ENCODE data around the gene DEFB113. TPM values are rescaled to one million over a fixed set of nuclear protein-coding genes. Genes with fewer than 3 reads are reported as not detected.

DEFB113 gene
- total RNA-seq, 1 experiment from 2014 or later: not detected

DNA sequence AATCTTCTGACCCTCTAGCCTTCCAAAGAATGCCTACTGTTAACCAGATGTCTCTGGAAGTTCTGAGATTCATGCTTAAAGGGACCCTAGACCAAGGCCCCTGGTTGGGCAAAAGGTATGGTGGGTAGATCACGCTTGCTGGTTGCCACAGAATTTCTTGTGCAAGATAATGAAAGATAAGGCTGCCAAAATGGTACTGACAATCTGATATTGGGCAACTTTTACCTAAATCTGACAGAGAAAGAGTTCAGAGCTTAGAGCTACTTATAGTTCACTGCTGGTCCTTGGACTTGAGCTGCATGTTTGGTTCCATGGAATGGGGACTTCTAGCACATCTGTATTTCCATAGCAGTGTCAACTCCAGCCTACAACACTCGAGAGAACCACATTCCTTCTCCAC lies 17.5 kb downstream of the DEFB113 start:
- Histone ChIP-seq H3K4me1 (ENCODE audit: control insufficient read depth in 1 of 2, insufficient read depth in 2 of 2, low read length in 2 of 2) (no peaks in the 10 kb centered on the region), H3K9me3 (ENCODE audit: control insufficient read depth in 1 of 2, insufficient read depth in 1 of 2, low read depth in 1 of 2, low read length in 2 of 2) (no peaks in the 10 kb centered on the region), H3K4me3 (replicated peaks in 1 of 2; ENCODE audit: low read depth in 1 of 2, low read length in 2 of 2) (no peak overlapping the region), H3K27ac (ENCODE audit: low read depth, low read length) (no peak overlapping the region), H3K79me2 (ENCODE audit: insufficient read depth, low read length) (no peaks in the 10 kb centered on the region), H2AFZ (ENCODE audit: low read depth, low read length, poor library complexity, severe bottlenecking) (no peak overlapping the region), H3K4me2 (ENCODE audit: low read length) (no peak overlapping the region), H3K27me3 (ENCODE audit: insufficient read depth, low read length) (no peaks in the 10 kb centered on the region), H3K36me3 (ENCODE audit: control insufficient read depth in 1 of 2, insufficient read depth in 2 of 2, low read length in 2 of 2) (no peaks in the 10 kb centered on the region), H4K20me1 (ENCODE audit: insufficient read depth) (no peaks in the 10 kb centered on the region), H3K9me2 (ENCODE audit: insufficient read depth) (no peaks in the 10 kb centered on the region), H3K9ac (ENCODE audit: low read length) (no peak overlapping the region)
- BruUV-seq (replicated peaks): no TSS peak
- RAD21 ChIA-PET (ENCODE audit: low non-redundant PET in 1 of 2, low total read pairs in 2 of 2, uncharacterized antibody in 2 of 2, unreplicated experiment in 2 of 2): no interaction called here
- ATAC-seq (no peak), DNase-seq (ENCODE audit: low read depth, low spot score) (no peak)
- CTCF ChIA-PET: no interaction called here
- no peak for TF ChIP-seq MAX (IDR thresholded peaks at IDR 0.05)
- TF ChIP-seq EZH2 (IDR thresholded peaks at IDR 0.05): no peak
- POLR2A ChIA-PET: no interaction called here
- intact Hi-C loops (cut with micrococcal nuclease): no loop called here

- no peaks in the 10 kb centered on the region for H3K4me1 ChIP-seq (ENCODE audit: control insufficient read depth in 1 of 2, insufficient read depth in 2 of 2, low read length in 2 of 2)
- H4K20me1 ChIP-seq (ENCODE audit: insufficient read depth): no peaks in the 10 kb centered on the region
- H2AFZ ChIP-seq (ENCODE audit: low read depth, low read length, poor library complexity, severe bottlenecking): no peak overlapping the region
- ATAC-seq (no peak), DNase-seq (ENCODE audit: low read depth, low spot score) (no peak)
- ChIA-PET RAD21 (ENCODE audit: low non-redundant PET in 1 of 2, low total read pairs in 2 of 2, uncharacterized antibody in 2 of 2, unreplicated experiment in 2 of 2) (no interaction called here), CTCF (no interaction called here), POLR2A (no interaction called here)
- no peak overlapping the region for H3K4me3 ChIP-seq (replicated peaks in 1 of 2; ENCODE audit: low read depth in 1 of 2, low read length in 2 of 2)
- no peak overlapping the region for H3K27ac ChIP-seq (ENCODE audit: low read depth, low read length)
- H3K27me3 ChIP-seq (ENCODE audit: insufficient read depth, low read length): no peaks in the 10 kb centered on the region
- H3K9me2 ChIP-seq (ENCODE audit: insufficient read depth): no peaks in the 10 kb centered on the region
- H3K36me3 ChIP-seq (ENCODE audit: control insufficient read depth in 1 of 2, insufficient read depth in 2 of 2, low read length in 2 of 2): no peaks in the 10 kb centered on the region
- H3K9ac ChIP-seq (ENCODE audit: low read length): no peak overlapping the region
- no peak overlapping the region for H3K4me2 ChIP-seq (ENCODE audit: low read length)
- H3K79me2 ChIP-seq (ENCODE audit: insufficient read depth, low read length): no peaks in the 10 kb centered on the region
- BruUV-seq (replicated peaks): no TSS peak
- intact Hi-C loops (cut with micrococcal nuclease): no loop called here
- no peaks in the 10 kb centered on the region for H3K9me3 ChIP-seq (ENCODE audit: control insufficient read depth in 1 of 2, insufficient read depth in 1 of 2, low read depth in 1 of 2, low read length in 2 of 2)
- TF ChIP-seq TCF7L2 (IDR thresholded peaks at IDR 0.05; ENCODE audit: borderline replicate concordance, extremely low read depth, insufficient read depth, insufficient read length) (no peak), ZFX (IDR thresholded peaks at IDR 0.05) (no peak), POLR2AphosphoS5 (IDR thresholded peaks at IDR 0.05; ENCODE audit: low read depth, low read length) (no peak), EZH2phosphoT487 (IDR thresholded peaks at IDR 0.05; ENCODE audit: borderline replicate concordance) (no peak), MAX (IDR thresholded peaks at IDR 0.05) (no peak), EGR1 (IDR thresholded peaks at IDR 0.05; ENCODE audit: low read depth) (no peak), ELF1 (IDR thresholded peaks at IDR 0.05; ENCODE audit: borderline replicate concordance, low read depth) (no peak), CBX3 (IDR thresholded peaks at IDR 0.05; ENCODE audit: low read depth) (no peak), EZH2 (IDR thresholded peaks at IDR 0.05) (no peak), FOSL1 (IDR thresholded peaks at IDR 0.05; ENCODE audit: low read depth) (no peak), POLR2A (IDR thresholded peaks at IDR 0.05; ENCODE audit: borderline replicate concordance, extremely low read depth, insufficient read depth, insufficient read length) (no peak), YY1 (IDR thresholded peaks at IDR 0.05; ENCODE audit: extremely low read depth, insufficient replicate concordance, low read depth, low read length) (no peak)
- TF ChIP-seq, protein P1, sequence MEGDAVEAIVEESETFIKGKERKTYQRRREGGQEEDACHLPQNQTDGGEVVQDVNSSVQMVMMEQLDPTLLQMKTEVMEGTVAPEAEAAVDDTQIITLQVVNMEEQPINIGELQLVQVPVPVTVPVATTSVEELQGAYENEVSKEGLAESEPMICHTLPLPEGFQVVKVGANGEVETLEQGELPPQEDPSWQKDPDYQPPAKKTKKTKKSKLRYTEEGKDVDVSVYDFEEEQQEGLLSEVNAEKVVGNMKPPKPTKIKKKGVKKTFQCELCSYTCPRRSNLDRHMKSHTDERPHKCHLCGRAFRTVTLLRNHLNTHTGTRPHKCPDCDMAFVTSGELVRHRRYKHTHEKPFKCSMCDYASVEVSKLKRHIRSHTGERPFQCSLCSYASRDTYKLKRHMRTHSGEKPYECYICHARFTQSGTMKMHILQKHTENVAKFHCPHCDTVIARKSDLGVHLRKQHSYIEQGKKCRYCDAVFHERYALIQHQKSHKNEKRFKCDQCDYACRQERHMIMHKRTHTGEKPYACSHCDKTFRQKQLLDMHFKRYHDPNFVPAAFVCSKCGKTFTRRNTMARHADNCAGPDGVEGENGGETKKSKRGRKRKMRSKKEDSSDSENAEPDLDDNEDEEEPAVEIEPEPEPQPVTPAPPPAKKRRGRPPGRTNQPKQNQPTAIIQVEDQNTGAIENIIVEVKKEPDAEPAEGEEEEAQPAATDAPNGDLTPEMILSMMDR (IDR thresholded peaks at IDR 0.05 in 2 of 3, conservative IDR thresholded peaks at IDR 0.05 in 1 of 3; ENCODE audit: borderline replicate concordance in 1 of 3, insufficient read depth in 1 of 3, low read depth in 2 of 3, low read length in 2 of 3): no peak
- TF ChIP-seq, protein P2, sequence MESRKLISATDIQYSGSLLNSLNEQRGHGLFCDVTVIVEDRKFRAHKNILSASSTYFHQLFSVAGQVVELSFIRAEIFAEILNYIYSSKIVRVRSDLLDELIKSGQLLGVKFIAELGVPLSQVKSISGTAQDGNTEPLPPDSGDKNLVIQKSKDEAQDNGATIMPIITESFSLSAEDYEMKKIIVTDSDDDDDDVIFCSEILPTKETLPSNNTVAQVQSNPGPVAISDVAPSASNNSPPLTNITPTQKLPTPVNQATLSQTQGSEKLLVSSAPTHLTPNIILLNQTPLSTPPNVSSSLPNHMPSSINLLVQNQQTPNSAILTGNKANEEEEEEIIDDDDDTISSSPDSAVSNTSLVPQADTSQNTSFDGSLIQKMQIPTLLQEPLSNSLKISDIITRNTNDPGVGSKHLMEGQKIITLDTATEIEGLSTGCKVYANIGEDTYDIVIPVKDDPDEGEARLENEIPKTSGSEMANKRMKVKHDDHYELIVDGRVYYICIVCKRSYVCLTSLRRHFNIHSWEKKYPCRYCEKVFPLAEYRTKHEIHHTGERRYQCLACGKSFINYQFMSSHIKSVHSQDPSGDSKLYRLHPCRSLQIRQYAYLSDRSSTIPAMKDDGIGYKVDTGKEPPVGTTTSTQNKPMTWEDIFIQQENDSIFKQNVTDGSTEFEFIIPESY (IDR thresholded peaks at IDR 0.05; ENCODE audit: extremely low read depth, insufficient replicate concordance, low read length): no peak
Observed at GRCh38 chr6:49950415-49950751, 19.0 kb downstream of the DEFB113 start.
